ENCODE data around the gene MTHFR. TPM values are rescaled to one million over a fixed set of nuclear protein-coding genes. Genes with fewer than 3 reads are reported as not detected.

The MTHFR gene
- polyA plus RNA-seq, 1 experiment, result 8.4 TPM

GRCh38 chr1:11790101-11790879 lies 15.5 kb downstream of the MTHFR start:
- H3K27me3 ChIP-seq (ENCODE audit: control insufficient read depth, insufficient read depth, low read length), result no peaks in the 10 kb centered on the region
- POLR2A ChIA-PET, result interaction anchor here (1.4 kb wide), 1 partner anchor 13 kb away, joined by 14 read pairs; no protein-coding TSS in a partner anchor
- no peak overlapping the region for H3K4me3 ChIP-seq (ENCODE audit: low read depth, low read length)
- no peak for DNase-seq (ENCODE audit: low read depth)
- peaks cover 21% of the 10 kb centered on the region for H3K36me3 ChIP-seq (ENCODE audit: control insufficient read depth, insufficient read depth, low read length)
- CTCF ChIA-PET, result interaction anchor here (0.5 kb wide), 1 partner anchor 1840 kb away, joined by 3 read pairs; no protein-coding TSS in a partner anchor
- TF ChIP-seq CTCF (IDR thresholded peaks at IDR 0.05; ENCODE audit: insufficient read depth, low read depth, low read length), result no peak

GRCh38 chr1:11789126-11790067 lies 16.4 kb downstream of the MTHFR start:
- POLR2A ChIA-PET, result no interaction called here
- DNase-seq (ENCODE audit: low read depth), result no peak
- H3K36me3 ChIP-seq (ENCODE audit: control insufficient read depth, insufficient read depth, low read length), result peaks cover 16% of the 10 kb centered on the region
- H3K27me3 ChIP-seq (ENCODE audit: control insufficient read depth, insufficient read depth, low read length), result no peaks in the 10 kb centered on the region
- CTCF ChIA-PET, result interaction anchor here (0.5 to 1.1 kb wide), 2 partner anchors 15 to 1839 kb away, joined by 3 read pairs; no protein-coding TSS in a partner anchor
- H3K4me3 ChIP-seq (ENCODE audit: low read depth, low read length), result no peak overlapping the region
- TF ChIP-seq CTCF (IDR thresholded peaks at IDR 0.05; ENCODE audit: insufficient read depth, low read depth, low read length), result no peak

- Histone ChIP-seq H3K36me3 (ENCODE audit: control insufficient read depth, insufficient read depth, low read length) (peaks cover 8% of the 10 kb centered on the region), H3K4me3 (ENCODE audit: low read depth, low read length) (no peak overlapping the region), H3K27me3 (ENCODE audit: control insufficient read depth, insufficient read depth, low read length) (no peaks in the 10 kb centered on the region)
- DNase-seq (ENCODE audit: low read depth), result no peak
- ChIA-PET CTCF (interaction anchor here (1.0 to 1.1 kb wide), 2 partner anchors 16 to 124 kb away, joined by 3 read pairs; no protein-coding TSS in a partner anchor), POLR2A (no interaction called here)
- TF ChIP-seq CTCF (IDR thresholded peaks at IDR 0.05; ENCODE audit: insufficient read depth, low read depth, low read length), result no peak
Observed at GRCh38 chr1:11788549-11789053, 17.2 kb downstream of the MTHFR start.

GRCh38 chr1:11787804-11788436 lies 17.8 kb downstream of the MTHFR start:
- Histone ChIP-seq H3K36me3 (ENCODE audit: control insufficient read depth, insufficient read depth, low read length) (peaks cover 7% of the 10 kb centered on the region), H3K4me3 (ENCODE audit: low read depth, low read length) (no peak overlapping the region), H3K27me3 (ENCODE audit: control insufficient read depth, insufficient read depth, low read length) (no peaks in the 10 kb centered on the region)
- POLR2A ChIA-PET, result interaction anchor here (1.0 kb wide), 1 partner anchor 16 kb away, joined by 4 read pairs; no protein-coding TSS in a partner anchor
- no peak for DNase-seq (ENCODE audit: low read depth)
- no peak for TF ChIP-seq CTCF (IDR thresholded peaks at IDR 0.05; ENCODE audit: insufficient read depth, low read depth, low read length)
- CTCF ChIA-PET, result interaction anchor here (1.0 to 1.1 kb wide), 3 partner anchors 15 to 123 kb away, joined by 3 read pairs; no protein-coding TSS in a partner anchor
